Hypothalamus (tissue), 51 donors: Measurements from ENCODE around the gene AP5Z1.

Source experiments
- DNase-seq, 51 donors: peaks; one replicate each; lab custom pipeline; 2025; lab: John Stamatoyannopoulos, UW

The AP5Z1 gene

GRCh38 chr7:4818000-4818794 lies 42.8 kb downstream of the AP5Z1 start:
- no peak for DNase-seq

GRCh38 chr7:4819560-4820404 lies 44.4 kb downstream of the AP5Z1 start:
- DNase-seq: no peak

DNA sequence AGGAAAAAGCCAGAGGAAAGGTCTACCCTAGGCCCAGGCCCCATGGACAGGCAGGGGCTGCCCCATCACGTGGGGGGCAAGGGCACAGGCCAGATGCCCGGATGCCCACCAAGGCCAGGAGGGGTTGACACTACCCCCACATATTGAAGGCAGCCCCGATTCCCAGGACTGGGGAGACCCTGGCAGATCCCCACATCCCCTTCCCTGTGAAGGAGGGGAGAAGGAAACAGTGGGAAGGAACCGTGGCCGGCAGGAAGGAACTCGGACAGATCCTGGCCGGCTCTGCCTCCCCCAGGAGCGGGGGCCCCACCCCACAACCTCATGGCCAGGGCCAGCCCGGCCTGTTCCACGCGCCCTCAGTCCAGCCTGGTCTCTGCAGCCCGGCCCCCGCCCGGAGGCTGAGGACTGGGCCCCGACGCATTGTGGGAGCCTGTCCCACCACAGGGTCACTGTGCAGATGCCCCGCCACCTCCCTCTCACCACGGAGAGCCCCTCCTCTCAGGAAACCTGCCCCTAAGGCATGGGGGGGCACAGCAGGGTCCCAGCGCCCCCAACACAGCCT lies 45.1 kb downstream of the AP5Z1 start:
- DNase-seq: no peak

DNA sequence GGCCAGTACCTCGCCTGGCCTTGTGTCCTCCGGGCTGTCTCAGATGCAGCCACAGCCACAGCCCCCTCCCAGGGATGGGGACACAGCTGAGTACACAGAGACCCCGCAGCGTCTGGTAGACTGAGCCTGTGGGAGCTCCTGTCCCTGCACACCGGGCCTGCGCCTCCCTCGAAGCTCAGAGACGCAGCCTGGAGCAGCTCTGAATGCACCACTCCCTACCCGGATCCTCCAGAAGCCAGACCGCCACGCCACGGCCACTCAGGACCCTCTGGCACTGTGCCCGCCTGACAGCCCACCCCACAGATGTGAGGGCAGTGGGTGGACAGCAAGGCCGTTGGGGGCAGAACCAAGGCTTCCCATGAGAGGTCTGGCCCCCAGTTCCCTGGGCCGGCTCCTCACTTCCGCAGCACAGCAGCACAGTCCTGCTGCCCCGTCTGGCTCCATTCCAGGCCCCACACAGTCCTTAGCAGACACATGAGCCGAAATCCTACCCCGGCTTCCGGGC lies 45.6 kb downstream of the AP5Z1 start:
- DNase-seq: no peak

- DNase-seq: no peak
These were observed 47.3 kb downstream of the AP5Z1 start for GRCh38 chr7:4822677-4823076.

GRCh38 chr7:4823441-4824119 lies 48.2 kb downstream of the AP5Z1 start:
- DNase-seq: no peak

DNA sequence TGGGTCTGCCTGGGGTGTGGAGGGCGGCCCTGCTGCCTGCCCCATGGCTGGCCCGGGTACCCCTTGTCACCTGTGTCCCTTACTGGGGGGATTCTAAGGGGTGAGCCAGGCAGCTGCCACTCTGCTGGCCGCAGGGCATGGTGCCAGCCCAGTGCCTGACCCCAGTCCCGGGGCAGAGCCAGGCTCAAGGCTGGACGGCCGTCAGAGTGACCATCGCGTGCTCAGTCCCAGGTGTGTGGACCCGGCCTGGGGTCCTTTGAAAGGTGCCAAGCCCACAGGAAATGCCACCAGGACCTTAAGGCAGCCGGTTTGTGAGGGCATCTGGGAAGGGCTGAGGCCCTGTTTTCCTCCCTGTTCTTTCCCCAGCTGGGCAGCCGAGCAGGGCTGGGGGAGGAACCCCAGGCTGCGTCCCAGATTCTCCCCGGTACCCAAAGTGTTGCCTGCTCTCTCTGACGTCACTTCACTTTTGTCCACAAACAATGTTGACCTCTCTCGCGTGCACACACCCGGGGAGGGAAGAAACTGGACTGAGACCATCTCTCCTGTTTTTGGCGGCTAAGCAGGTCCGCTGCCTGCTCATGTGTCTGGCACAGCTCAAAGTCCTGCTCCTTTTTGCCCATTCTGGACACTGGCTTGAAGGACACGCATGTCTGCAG lies 48.8 kb downstream of the AP5Z1 start:
- DNase-seq: peak in 14 of 51 donors; percentile 12 to 44 (median 28)

- no peak for DNase-seq
These were observed 49.7 kb downstream of the AP5Z1 start for GRCh38 chr7:4825081-4825480.

- DNase-seq: no peak
These were observed 53.4 kb downstream of the AP5Z1 start for GRCh38 chr7:4828720-4829383.

- DNase-seq: peak in 27 of 51 donors; percentile 7 to 56 (median 34)
These were observed 54.8 kb downstream of the AP5Z1 start for GRCh38 chr7:4830176-4830575.

DNA sequence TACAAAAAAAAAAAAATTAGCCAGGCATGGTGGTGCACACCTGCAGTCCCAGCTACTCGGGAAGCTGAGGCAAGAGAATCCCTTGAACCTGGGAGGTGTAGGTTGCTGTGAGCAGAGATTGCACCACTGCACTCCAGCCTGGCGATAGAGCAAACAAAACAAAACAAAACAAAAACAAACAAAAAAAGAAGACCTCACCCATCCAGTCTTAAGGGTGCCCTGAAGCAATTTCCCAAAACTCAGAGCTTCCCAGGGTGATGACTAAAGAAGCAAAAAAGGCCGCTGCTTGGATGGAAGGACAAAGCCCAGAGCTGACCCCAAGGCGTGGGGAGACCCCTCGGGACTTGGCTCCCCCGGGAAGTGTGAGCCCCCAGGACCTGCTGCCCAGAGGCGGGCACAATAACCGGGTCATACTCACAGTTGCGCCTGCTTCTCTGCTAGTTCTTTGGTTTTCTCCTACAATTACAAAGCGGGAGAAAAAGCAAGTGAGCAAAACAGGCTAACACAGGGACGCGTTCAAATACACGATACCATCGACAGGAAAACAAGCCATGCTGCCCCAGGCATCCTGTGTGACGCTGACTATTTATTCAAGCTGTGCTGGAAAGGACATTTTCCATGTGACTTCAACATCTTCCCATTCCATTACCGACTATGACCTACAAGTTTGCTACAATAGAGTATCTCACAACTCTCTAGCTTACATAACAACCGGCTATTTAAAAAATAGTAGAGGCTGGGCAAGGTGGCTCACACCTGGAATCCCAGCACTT lies 56.5 kb downstream of the AP5Z1 start:
- DNase-seq: no peak

DNA sequence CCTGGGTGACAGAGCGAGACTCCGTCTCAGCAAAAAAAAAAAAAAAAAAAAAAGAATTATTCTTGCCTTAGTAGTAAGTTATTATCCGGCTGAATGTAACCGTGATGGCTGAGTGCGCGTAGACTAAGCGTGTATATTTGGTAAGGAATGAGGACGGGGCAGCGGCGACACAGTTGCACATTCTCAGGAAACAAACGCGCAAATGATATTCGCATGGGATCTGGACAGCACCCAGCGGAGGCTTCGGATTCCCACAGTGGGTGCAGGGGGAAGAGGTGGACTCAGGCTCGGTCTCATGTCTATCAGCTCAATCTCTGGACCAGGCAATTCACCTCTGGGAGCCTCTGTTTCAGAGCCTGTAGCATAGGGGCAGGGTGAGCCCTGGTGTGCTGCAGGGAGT lies 57.3 kb downstream of the AP5Z1 start:
- DNase-seq: no peak

GRCh38 chr7:4833176-4833575 lies 57.8 kb downstream of the AP5Z1 start:
- DNase-seq: no peak

GRCh38 chr7:4833691-4834600 lies 58.5 kb downstream of the AP5Z1 start:
- no peak for DNase-seq

GRCh38 chr7:4834601-4835397 lies 59.4 kb downstream of the AP5Z1 start:
- no peak for DNase-seq

DNA sequence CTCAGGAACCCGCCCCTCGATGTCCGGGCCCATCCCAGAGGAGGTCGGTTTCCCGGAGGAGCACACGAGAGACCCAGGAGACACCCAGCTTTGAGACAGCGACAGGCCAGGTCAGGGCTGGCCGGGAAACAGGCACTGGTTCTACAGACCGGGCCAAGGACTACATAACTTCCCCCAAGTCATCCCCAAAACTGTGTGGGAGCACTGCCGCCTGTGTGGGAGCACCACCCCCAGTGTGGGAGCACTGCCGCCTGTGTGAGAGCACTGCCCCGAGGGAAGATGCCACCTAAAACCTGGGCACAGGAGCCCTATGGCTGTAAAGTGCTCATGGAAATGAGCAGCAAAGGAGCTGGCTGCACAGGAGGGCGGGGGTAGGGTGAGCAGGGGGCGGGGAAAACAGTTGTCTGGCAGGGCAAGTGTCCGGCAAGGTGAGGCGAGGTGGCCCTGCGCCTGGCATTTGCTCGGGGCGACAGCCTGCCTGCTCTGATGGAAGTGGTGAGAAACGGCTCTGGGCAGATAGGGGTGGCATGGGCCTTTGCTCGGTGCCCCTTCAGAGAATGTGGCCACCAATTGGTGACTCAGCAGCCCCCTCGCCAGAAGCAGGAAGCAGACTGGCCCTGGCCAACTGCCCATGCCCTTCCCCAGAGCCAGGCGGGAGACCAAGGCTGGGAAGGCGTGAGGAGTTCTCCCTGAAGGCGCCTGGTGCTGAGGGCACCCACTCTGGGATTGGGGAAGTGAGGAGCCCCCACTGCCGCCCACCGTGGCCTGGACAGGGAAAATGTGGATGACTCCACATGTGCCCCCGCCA lies 60.2 kb downstream of the AP5Z1 start:
- DNase-seq: no peak
